GM12872 (cell line): ENCODE results near the gene KCNQ5.

Source experiments
- CTCF ChIP-seq: IDR thresholded peaks from 3 replicates; pipeline ENCODE4 v1.5.1; 2011; ENCODE audit warnings: low read depth, mild to moderate bottlenecking, low read length, moderate library complexity; ENCODE audit not compliant: insufficient read depth

Gene KCNQ5

DNA sequence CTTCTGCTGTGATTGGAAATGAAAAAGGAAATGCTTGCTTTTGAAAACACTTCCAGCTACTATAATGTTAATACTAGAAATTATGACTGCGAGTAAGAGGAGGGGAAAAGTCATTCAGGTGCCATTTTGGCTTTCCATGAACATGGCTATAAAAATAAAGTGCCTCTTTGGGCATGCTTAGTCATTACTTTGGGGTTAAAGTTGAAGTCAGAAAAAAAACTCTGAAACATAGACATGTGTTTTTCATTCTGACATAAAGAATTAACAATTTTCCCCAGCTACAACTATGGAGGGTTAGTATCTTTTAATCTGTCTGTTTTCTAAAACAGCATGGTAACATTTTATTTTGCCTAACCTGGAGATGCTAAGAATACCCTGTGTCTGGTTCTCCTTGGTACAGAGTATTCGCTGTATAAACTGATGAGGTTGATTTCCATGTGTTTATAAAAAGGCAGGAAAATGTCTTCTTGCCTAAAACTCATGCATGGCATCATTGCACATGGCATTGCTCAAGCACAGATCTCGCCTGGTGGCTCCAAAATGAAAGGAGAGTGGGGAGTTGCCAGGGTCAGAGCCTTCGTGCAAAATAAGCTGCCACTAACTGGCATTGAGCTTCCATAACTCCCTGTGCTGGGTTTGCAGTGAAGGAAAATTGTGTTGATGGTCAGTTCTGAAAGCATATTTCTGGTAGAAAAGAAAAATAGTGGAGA is 188.9 kb downstream of the KCNQ5 start:
- TF ChIP-seq CTCF: no peak

GRCh38 chr6:72811971-72812421 is 190.1 kb downstream of the KCNQ5 start:
- no peak for TF ChIP-seq CTCF

DNA sequence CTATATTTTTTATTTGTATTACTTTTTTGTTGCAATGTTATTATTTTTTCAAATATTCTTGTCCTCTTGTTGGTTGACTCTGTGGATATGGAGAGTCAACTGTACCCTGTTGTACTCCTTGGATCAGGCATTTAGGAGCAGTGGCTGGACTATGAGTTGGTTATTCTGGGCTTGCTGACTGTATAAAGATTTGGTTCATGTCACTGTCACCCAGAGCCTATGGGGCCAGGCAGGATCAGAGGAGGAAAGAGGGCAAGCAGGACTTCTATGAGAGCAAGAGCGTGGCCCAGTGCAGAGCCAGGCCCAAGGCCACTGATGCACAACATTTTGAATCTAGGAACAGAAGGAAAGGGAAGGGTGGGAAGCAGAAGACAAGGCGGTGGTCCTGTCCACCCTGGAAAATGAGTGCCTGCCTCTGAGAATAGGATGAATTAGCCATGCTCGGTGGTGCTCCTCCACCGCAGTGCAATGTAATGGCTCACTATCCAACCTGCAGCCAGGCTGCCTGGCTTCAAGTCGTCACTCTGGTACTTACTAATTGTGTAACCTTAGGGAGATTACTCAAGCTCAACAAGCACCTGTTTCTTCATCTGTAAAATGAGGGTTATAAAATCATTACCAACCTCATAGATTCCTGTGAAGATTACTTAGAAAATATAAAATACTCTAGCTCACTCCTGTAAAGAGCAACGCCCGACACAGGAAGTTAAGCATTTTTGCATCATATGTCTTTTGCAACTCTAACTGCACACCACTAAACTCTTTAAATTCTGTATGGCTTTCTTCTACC is 192.1 kb downstream of the KCNQ5 start:
- no peak for TF ChIP-seq CTCF

DNA sequence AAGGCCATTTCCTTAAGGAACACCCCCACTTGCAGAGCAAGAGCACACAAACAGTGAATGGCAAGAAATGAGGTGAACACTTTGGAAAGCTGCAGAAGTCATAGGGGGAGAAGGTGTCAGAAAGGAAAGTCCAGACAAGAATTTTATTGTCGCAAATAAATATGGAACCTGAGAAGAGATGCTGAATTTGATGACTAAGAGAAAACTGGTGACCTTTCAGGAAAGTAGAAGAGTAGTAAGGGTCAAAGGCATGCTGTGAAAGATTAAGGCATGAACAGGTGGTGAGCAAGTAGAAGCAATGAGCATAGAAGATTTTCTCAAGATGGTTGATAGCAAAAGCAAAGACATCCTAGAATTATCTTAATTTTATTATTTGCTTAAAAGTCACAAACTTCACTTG is 194.2 kb downstream of the KCNQ5 start:
- no peak for TF ChIP-seq CTCF

DNA sequence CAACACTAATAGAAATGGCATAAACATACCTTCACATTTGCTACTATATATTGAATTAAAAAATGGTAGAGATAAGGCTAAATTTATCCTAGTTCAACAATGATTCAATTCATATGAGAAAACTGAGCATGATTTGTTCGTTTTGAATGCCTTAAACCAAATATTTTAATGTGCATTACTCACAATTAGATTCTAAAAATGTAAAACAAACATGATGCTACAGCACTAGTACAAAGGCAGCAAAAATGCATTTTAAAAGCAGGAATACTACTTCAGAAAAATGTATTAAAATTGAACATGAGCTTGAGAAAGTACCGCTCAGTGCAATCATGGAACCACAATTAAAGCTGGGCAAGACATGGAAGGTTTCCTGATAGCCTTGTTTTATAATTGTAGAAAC is 195.3 kb downstream of the KCNQ5 start:
- no peak for TF ChIP-seq CTCF

DNA sequence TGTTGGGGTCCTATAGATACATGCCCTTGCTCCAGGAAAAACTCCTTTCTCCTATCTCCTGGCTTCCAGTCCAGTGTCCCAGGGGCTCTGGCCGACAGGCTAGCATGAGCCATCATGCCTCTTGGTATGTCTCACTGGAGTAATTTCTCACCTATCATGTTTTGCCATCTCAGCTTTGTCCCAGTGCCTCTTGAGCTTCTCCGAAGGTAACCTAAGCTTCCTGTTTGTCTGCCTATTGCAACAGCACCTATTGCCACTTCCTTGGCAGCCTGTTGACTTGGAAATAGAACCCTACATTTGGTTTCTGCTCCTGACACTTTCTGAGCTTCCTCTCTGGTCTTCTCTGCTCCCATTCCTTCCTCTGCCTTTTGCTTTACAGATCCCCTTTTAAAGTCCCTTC is 197.7 kb downstream of the KCNQ5 start:
- TF ChIP-seq CTCF: no peak

- no peak for TF ChIP-seq CTCF
Observed at GRCh38 chr6:72820153-72820552, 198.3 kb downstream of the KCNQ5 start.
